ENCODE data around the gene FOXC2.

- TF ChIP-seq CTCF (IDR thresholded peaks at IDR 0.05), result no peak
- TF ChIP-seq POLR2A (IDR thresholded peaks at IDR 0.05), result no peak
- no peak for TF ChIP-seq POLR2AphosphoS5 (IDR thresholded peaks at IDR 0.05)
These were observed 34.2 kb upstream of the FOXC2 start for GRCh38 chr16:86532526-86532815.

Measured in suprapubic skin (tissue), 4 donors.